ENCODE results near the gene CA12. TPM values are rescaled to one million over a fixed set of nuclear protein-coding genes. Genes with fewer than 3 reads are reported as not detected.

Gene CA12
- total and polyA plus RNA-seq, 10 of the 15 experiments (the other 5 are each of a cell fraction or from before 2014, with no cell fraction given): 0.03 to 0.10 TPM; not detected in 8

- Histone ChIP-seq H4K20me1 (ENCODE audit: control insufficient read depth, insufficient read depth) (no peaks in the 10 kb centered on the region), H3K4me2 (ENCODE audit: control insufficient read depth, insufficient read depth) (no peak overlapping the region), H3K4me1 (ENCODE audit: control insufficient read depth, insufficient read depth, low read length) (no peaks in the 10 kb centered on the region), H3K4me3 (no peak overlapping the region), H3K9me3 (replicated peaks; ENCODE audit: control insufficient read depth, insufficient read depth, low read length) (no peaks in the 10 kb centered on the region), H3K27me3 (replicated peaks in 1 of 2; ENCODE audit: control insufficient read depth in 2 of 2, insufficient read depth in 2 of 2, low read length in 1 of 2) (no peaks in the 10 kb centered on the region; a peak in 1 of 4 replicates), H2AFZ (ENCODE audit: control insufficient read depth, low read depth, low read length) (no peak overlapping the region), H3K36me3 (ENCODE audit: control insufficient read depth in 2 of 2, insufficient read depth in 2 of 2, low read length in 1 of 2) (no peaks in the 10 kb centered on the region), H3K79me2 (ENCODE audit: control insufficient read depth, insufficient read depth, low read length) (no peaks in the 10 kb centered on the region), H3K9ac (ENCODE audit: control insufficient read depth, insufficient read depth, low read length) (no peak overlapping the region), H3K27ac (ENCODE audit: control insufficient read depth, insufficient read depth) (no peak overlapping the region)
- ChIA-PET SMC1A (ENCODE audit: uncharacterized antibody, unreplicated experiment) (interaction anchor here (1.1 to 1.6 kb wide), 5 partner anchors 10 to 81 kb away, joined by 3 to 5 read pairs (median 4); no protein-coding TSS in a partner anchor), CTCF (interaction anchor here (0.9 kb wide), 1 partner anchor 22 kb away, joined by 3 read pairs; no protein-coding TSS in a partner anchor), RAD21 (ENCODE audit: unreplicated experiment) (no interaction called here), POLR2A (interaction anchor here (1.1 kb wide), 1 partner anchor 9 kb away, joined by 4 read pairs; no protein-coding TSS in a partner anchor)
- no TSS peak for BruUV-seq (replicated peaks)
- FAIRE-seq (no peak), DNase-seq (ENCODE audit: low read depth, low spot score) (no peak), ATAC-seq (no peak)
- in situ Hi-C loops (cut with MboI) (no loop called here), intact Hi-C loops (cut with micrococcal nuclease; ENCODE audit: unreplicated experiment) (no loop called here)
- TF ChIP-seq, protein P1, sequence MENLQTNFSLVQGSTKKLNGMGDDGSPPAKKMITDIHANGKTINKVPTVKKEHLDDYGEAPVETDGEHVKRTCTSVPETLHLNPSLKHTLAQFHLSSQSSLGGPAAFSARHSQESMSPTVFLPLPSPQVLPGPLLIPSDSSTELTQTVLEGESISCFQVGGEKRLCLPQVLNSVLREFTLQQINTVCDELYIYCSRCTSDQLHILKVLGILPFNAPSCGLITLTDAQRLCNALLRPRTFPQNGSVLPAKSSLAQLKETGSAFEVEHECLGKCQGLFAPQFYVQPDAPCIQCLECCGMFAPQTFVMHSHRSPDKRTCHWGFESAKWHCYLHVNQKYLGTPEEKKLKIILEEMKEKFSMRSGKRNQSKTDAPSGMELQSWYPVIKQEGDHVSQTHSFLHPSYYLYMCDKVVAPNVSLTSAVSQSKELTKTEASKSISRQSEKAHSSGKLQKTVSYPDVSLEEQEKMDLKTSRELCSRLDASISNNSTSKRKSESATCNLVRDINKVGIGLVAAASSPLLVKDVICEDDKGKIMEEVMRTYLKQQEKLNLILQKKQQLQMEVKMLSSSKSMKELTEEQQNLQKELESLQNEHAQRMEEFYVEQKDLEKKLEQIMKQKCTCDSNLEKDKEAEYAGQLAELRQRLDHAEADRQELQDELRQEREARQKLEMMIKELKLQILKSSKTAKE (IDR thresholded peaks at IDR 0.05; ENCODE audit: low read depth, poor library complexity, severe bottlenecking): no peak
- TF ChIP-seq EED (IDR thresholded peaks at IDR 0.05; ENCODE audit: low read depth): no peak
- TF ChIP-seq, protein P2, sequence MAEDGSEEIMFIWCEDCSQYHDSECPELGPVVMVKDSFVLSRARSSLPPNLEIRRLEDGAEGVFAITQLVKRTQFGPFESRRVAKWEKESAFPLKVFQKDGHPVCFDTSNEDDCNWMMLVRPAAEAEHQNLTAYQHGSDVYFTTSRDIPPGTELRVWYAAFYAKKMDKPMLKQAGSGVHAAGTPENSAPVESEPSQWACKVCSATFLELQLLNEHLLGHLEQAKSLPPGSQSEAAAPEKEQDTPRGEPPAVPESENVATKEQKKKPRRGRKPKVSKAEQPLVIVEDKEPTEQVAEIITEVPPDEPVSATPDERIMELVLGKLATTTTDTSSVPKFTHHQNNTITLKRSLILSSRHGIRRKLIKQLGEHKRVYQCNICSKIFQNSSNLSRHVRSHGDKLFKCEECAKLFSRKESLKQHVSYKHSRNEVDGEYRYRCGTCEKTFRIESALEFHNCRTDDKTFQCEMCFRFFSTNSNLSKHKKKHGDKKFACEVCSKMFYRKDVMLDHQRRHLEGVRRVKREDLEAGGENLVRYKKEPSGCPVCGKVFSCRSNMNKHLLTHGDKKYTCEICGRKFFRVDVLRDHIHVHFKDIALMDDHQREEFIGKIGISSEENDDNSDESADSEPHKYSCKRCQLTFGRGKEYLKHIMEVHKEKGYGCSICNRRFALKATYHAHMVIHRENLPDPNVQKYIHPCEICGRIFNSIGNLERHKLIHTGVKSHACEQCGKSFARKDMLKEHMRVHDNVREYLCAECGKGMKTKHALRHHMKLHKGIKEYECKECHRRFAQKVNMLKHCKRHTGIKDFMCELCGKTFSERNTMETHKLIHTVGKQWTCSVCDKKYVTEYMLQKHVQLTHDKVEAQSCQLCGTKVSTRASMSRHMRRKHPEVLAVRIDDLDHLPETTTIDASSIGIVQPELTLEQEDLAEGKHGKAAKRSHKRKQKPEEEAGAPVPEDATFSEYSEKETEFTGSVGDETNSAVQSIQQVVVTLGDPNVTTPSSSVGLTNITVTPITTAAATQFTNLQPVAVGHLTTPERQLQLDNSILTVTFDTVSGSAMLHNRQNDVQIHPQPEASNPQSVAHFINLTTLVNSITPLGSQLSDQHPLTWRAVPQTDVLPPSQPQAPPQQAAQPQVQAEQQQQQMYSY (CRISPR knock-in tag; IDR thresholded peaks at IDR 0.05): no peak
- no peak for TF ChIP-seq JUNB (IDR thresholded peaks at IDR 0.05)
- TF ChIP-seq MLLT1 (IDR thresholded peaks at IDR 0.05): no peak
- no peak for TF ChIP-seq MTA2 (IDR thresholded peaks at IDR 0.05; ENCODE audit: low read depth)
- no peak for TF ChIP-seq RAD21 (IDR thresholded peaks at IDR 0.05; ENCODE audit: insufficient read depth, low read depth, low read length)
- WGBS (ENCODE audit: insufficient coverage, insufficient replicate concordance, low lambda C conversion rate, missing lambda C conversion rate): 64% methylated on average over 12 of the region's 12 CpGs
These were observed 9.5 kb downstream of the CA12 start for GRCh38 chr15:63372018-63372705.
